ENCODE results near the gene BIN1.

Gene BIN1

DNA sequence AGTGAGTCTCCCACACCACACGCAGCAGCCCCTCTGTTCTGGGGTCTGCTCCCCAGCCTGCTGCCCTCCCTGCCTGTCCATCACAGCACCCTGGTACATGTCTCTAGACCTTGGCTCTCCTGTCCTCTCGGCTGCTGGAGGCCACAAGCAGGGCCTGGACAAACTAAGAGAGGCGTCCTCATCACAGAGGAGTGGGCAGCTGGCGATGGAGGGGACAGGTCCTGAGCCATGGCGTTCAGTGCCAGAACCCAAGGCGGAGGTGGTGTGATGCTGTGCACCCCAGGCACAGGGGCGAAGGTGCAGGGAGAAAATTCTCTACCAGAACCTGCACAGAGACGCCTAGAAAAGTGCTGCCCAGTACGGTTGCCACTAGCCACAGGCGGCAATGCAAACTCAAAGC, 47.4 kb downstream of the BIN1 start:
- H3K36me3 ChIP-seq (replicated peaks; ENCODE audit: insufficient read depth, low read length), result no peaks in the 10 kb centered on the region
- TF ChIP-seq EZH2 (optimal IDR thresholded peaks at IDR 0.05; ENCODE audit: low read depth, low read length) (no peak), EZH2phosphoT487 (IDR thresholded peaks at IDR 0.05; ENCODE audit: low read length) (no peak)
- TF ChIP-seq, protein P1, sequence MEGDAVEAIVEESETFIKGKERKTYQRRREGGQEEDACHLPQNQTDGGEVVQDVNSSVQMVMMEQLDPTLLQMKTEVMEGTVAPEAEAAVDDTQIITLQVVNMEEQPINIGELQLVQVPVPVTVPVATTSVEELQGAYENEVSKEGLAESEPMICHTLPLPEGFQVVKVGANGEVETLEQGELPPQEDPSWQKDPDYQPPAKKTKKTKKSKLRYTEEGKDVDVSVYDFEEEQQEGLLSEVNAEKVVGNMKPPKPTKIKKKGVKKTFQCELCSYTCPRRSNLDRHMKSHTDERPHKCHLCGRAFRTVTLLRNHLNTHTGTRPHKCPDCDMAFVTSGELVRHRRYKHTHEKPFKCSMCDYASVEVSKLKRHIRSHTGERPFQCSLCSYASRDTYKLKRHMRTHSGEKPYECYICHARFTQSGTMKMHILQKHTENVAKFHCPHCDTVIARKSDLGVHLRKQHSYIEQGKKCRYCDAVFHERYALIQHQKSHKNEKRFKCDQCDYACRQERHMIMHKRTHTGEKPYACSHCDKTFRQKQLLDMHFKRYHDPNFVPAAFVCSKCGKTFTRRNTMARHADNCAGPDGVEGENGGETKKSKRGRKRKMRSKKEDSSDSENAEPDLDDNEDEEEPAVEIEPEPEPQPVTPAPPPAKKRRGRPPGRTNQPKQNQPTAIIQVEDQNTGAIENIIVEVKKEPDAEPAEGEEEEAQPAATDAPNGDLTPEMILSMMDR (IDR thresholded peaks at IDR 0.05; ENCODE audit: low read length), result no peak
- no peaks in the 10 kb centered on the region for H3K27me3 ChIP-seq (replicated peaks; ENCODE audit: insufficient read depth, low read length)
- no peaks in the 10 kb centered on the region for H3K9me3 ChIP-seq (replicated peaks; ENCODE audit: insufficient read depth, low read length)
- no peak overlapping the region for H3K4me3 ChIP-seq (ENCODE audit: low read length)
- no peak overlapping the region for H2AFZ ChIP-seq (ENCODE audit: low read length)
- no peak overlapping the region for H3K27ac ChIP-seq (ENCODE audit: low read length)
- no peaks in the 10 kb centered on the region for H3K9me2 ChIP-seq (replicated peaks; ENCODE audit: insufficient read depth, low read length)
- H3K4me1 ChIP-seq (ENCODE audit: low read length), result peaks cover 2% of the 10 kb centered on the region; the same call in 1 of the 2 replicates
- no peak overlapping the region for H3K9ac ChIP-seq (ENCODE audit: low read length)
- DNase-seq, result no peak
- H3K4me2 ChIP-seq (ENCODE audit: low read depth, low read length), result no peak overlapping the region
- no peaks in the 10 kb centered on the region for H3K79me2 ChIP-seq (ENCODE audit: low read length)
- no peaks in the 10 kb centered on the region for H4K20me1 ChIP-seq (ENCODE audit: insufficient read depth, low read length)
- H3F3A ChIP-seq (ENCODE audit: insufficient read depth, low read length), result no peaks in the 10 kb centered on the region

- no peaks in the 10 kb centered on the region for H3K79me2 ChIP-seq (ENCODE audit: low read length)
- H3K27me3 ChIP-seq (replicated peaks; ENCODE audit: insufficient read depth, low read length), result no peaks in the 10 kb centered on the region
- no peak overlapping the region for H3K4me2 ChIP-seq (ENCODE audit: low read depth, low read length)
- no peaks in the 10 kb centered on the region for H3K36me3 ChIP-seq (replicated peaks; ENCODE audit: insufficient read depth, low read length)
- no peaks in the 10 kb centered on the region for H4K20me1 ChIP-seq (ENCODE audit: insufficient read depth, low read length)
- H3K9me2 ChIP-seq (replicated peaks; ENCODE audit: insufficient read depth, low read length), result no peaks in the 10 kb centered on the region
- no peak overlapping the region for H3K9ac ChIP-seq (ENCODE audit: low read length)
- TF ChIP-seq, protein P1 (IDR thresholded peaks at IDR 0.05; ENCODE audit: low read length), result no peak
- no peak for TF ChIP-seq EZH2phosphoT487 (IDR thresholded peaks at IDR 0.05; ENCODE audit: low read length)
- no peak for TF ChIP-seq EZH2 (optimal IDR thresholded peaks at IDR 0.05; ENCODE audit: low read depth, low read length)
- no peaks in the 10 kb centered on the region for H3K4me1 ChIP-seq (ENCODE audit: low read length)
- DNase-seq, result no peak
- no peak overlapping the region for H3K27ac ChIP-seq (ENCODE audit: low read length)
- H3K4me3 ChIP-seq (ENCODE audit: low read length), result no peak overlapping the region
- no peaks in the 10 kb centered on the region for H3F3A ChIP-seq (ENCODE audit: insufficient read depth, low read length)
- H2AFZ ChIP-seq (ENCODE audit: low read length), result no peak overlapping the region
- H3K9me3 ChIP-seq (replicated peaks; ENCODE audit: insufficient read depth, low read length), result no peaks in the 10 kb centered on the region
Observed at GRCh38 chr2:127058954-127059252, 48.1 kb downstream of the BIN1 start.

DNA sequence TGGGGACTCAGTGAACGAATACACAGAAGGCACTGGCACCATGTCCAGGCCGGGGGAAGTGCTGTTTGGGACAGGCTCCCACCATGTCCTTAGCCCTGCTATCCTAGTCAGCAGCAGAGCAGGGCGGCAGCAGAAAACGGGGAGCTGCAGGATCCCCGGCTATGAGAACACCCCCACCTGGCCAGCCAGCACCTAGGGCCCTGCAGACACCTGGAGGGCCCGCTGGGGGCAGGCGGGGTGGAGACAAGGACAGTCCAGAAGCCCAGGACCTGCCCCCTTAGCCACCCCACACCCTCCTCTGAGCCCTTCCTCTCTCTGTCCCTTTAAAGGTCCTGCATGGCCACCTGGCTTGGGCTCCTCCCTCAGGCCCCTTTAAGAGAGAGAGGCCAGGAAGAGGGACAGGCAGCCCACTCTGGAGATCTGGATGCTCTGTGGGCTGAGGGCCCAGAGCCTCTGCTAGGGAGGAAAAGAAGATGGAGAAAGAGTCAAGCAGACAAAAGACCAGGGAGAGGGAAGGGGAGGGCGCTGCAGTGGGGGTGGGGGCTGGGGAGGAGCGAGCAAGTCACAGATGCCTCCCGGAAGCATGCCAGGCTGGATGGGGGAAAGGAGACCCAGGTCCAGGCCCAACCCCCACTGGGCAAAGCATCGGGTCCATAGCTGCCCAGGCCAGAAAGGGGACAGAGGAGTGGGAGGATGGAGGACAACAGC, 48.6 kb downstream of the BIN1 start:
- no peak overlapping the region for H2AFZ ChIP-seq (ENCODE audit: low read length)
- no peaks in the 10 kb centered on the region for H3K9me2 ChIP-seq (replicated peaks; ENCODE audit: insufficient read depth, low read length)
- no peaks in the 10 kb centered on the region for H3K4me1 ChIP-seq (ENCODE audit: low read length)
- no peak overlapping the region for H3K9ac ChIP-seq (ENCODE audit: low read length)
- H3K27ac ChIP-seq (ENCODE audit: low read length), result no peak overlapping the region
- H3K4me3 ChIP-seq (ENCODE audit: low read length), result no peak overlapping the region
- H3K79me2 ChIP-seq (ENCODE audit: low read length), result no peaks in the 10 kb centered on the region
- no peak for DNase-seq
- H3K27me3 ChIP-seq (replicated peaks; ENCODE audit: insufficient read depth, low read length), result no peaks in the 10 kb centered on the region
- no peaks in the 10 kb centered on the region for H3F3A ChIP-seq (ENCODE audit: insufficient read depth, low read length)
- no peak overlapping the region for H3K4me2 ChIP-seq (ENCODE audit: low read depth, low read length)
- H3K36me3 ChIP-seq (replicated peaks; ENCODE audit: insufficient read depth, low read length), result no peaks in the 10 kb centered on the region
- H4K20me1 ChIP-seq (ENCODE audit: insufficient read depth, low read length), result no peaks in the 10 kb centered on the region
- TF ChIP-seq, protein P1 (IDR thresholded peaks at IDR 0.05; ENCODE audit: low read length), result no peak
- TF ChIP-seq EZH2 (optimal IDR thresholded peaks at IDR 0.05; ENCODE audit: low read depth, low read length) (no peak), EZH2phosphoT487 (IDR thresholded peaks at IDR 0.05; ENCODE audit: low read length) (no peak)
- H3K9me3 ChIP-seq (replicated peaks; ENCODE audit: insufficient read depth, low read length), result no peaks in the 10 kb centered on the region
